ENCODE data around the gene NAV3. TPM values are rescaled to one million over a fixed set of nuclear protein-coding genes. Genes with fewer than 3 reads are reported as not detected.

The NAV3 gene
- total and polyA plus RNA-seq, 2 of the 4 experiments (the other 2 are of a cell fraction) = 25.5 to 106 TPM

DNA sequence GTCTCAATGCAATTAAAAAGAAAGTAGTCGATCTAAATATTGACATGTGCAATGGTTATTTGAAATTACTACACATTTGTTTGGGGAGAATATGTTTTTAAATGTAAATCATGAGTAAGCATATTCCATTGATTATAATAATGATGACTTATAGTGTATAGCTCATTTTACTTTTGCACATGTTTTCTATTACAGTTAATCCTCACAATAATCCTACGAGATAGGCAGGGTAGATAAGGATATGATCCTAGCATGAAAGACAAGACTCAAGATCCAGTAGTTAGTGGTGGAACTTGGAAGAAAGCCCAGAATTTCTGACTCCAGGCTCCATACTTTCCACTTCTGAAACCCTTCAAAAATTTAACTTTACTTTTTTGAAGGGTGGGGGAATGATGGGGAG, 94.0 kb downstream of the NAV3 start:
- no peak overlapping the region; the same call in 1 of the 2 replicates for H3K23ac ChIP-seq (ENCODE audit: low read depth, low read length)
- no peak overlapping the region for H4K5ac ChIP-seq (ENCODE audit: low read depth, low read length)
- WGBS, 2 experiments (ENCODE audit: extremely low coverage in 2 of 2, insufficient read length in 1 of 2) = no CpG with 5 or more reads among the region's 2 CpGs
- H3K27me3 ChIP-seq (ENCODE audit: control insufficient read depth, insufficient read depth, low read length) = no peaks in the 10 kb centered on the region; the same call in 1 of the 2 replicates
- ChIA-PET CTCF (interaction anchor here (0.6 to 2.6 kb wide), 7 partner anchors 10 to 617 kb away, joined by 3 to 14 read pairs (median 3); no protein-coding TSS in a partner anchor), POLR2A (ENCODE audit: unreplicated experiment) (no interaction called here)
- H3K4me2 ChIP-seq (ENCODE audit: low read depth, low read length) = no peak overlapping the region
- dilution Hi-C loops (cut with HindIII; ENCODE audit: low sequenced_read_pairs, unreplicated experiment) (no loop called here), in situ Hi-C loops (cut with MboI; ENCODE audit: low sequenced_read_pairs) (loop anchor here (5.0 to 25.0 kb wide), 2 partner anchors 202 to 862 kb away; partner anchors contain the start of gene E2F7), intact Hi-C loops (cut with micrococcal nuclease) (loop anchor here (1.0 to 2.0 kb wide), 2 partner anchors 200 to 772 kb away; no protein-coding TSS in a partner anchor)
- no peak overlapping the region for H2BK20ac ChIP-seq (ENCODE audit: low read depth, low read length)
- H3K56ac ChIP-seq (ENCODE audit: extremely low read depth, insufficient read depth, low read length) = no peak overlapping the region
- H3K14ac ChIP-seq (replicated peaks; ENCODE audit: low read depth, low read length) = no peak overlapping the region
- BruUV-seq (replicated peaks) = no TSS peak
- H2BK5ac ChIP-seq (ENCODE audit: low read depth, low read length, poor library complexity, severe bottlenecking) = no peak overlapping the region
- no peaks in the 10 kb centered on the region for H3K36me3 ChIP-seq (ENCODE audit: control insufficient read depth, insufficient read depth, low read length)
- H2BK120ac ChIP-seq (ENCODE audit: low read depth, low read length) = no peak overlapping the region
- peak; percentile 52 for DNase-seq
- H3K9ac ChIP-seq (ENCODE audit: low read depth, low read length) = no peak overlapping the region
- H4K8ac ChIP-seq (ENCODE audit: low read depth in 2 of 2, low read length in 2 of 2) = no peak overlapping the region
- no peak overlapping the region for H3K18ac ChIP-seq (ENCODE audit: low read depth, low read length)
- TF ChIP-seq RCOR1 (IDR thresholded peaks at IDR 0.05; ENCODE audit: insufficient replicate concordance, low read length) (no peak), MAFK (IDR thresholded peaks at IDR 0.05; ENCODE audit: low read depth, low read length) (peak; percentile 67)
- H4K20me1 ChIP-seq (ENCODE audit: insufficient read depth, low read length) = no peaks in the 10 kb centered on the region
- H4K91ac ChIP-seq (ENCODE audit: insufficient read depth, low read depth, low read length) = no peak overlapping the region
- no peaks in the 10 kb centered on the region for H3K79me1 ChIP-seq (ENCODE audit: low read depth in 1 of 2, low read length in 2 of 2)
- no peak overlapping the region for H3K4me3 ChIP-seq (ENCODE audit: insufficient read depth, low read depth, low read length)
- no peak overlapping the region for H2BK15ac ChIP-seq (ENCODE audit: low read depth, low read length)
- H2AK5ac ChIP-seq (ENCODE audit: low read depth, low read length) = no peak overlapping the region
- no peak overlapping the region for H3K27ac ChIP-seq (ENCODE audit: insufficient read depth, low read length)
- H3K9me1 ChIP-seq (ENCODE audit: insufficient read depth, low read length) = no peaks in the 10 kb centered on the region; the same call in 1 of the 2 replicates
- no peak for ATAC-seq (ENCODE audit: low read depth)
- no peaks in the 10 kb centered on the region for H3K9me3 ChIP-seq (ENCODE audit: control insufficient read depth, insufficient read depth, low read length)
- no peak overlapping the region for H2AK9ac ChIP-seq (replicated peaks; ENCODE audit: low read depth, low read length, poor library complexity)
- no peaks in the 10 kb centered on the region for H3K4me1 ChIP-seq (ENCODE audit: control insufficient read depth, insufficient read depth, low read length)
- H2AFZ ChIP-seq (replicated peaks; ENCODE audit: low read length, poor library complexity) = no peak overlapping the region
- H3K4ac ChIP-seq (ENCODE audit: low read depth, low read length) = no peak overlapping the region

Data from IMR-90 (cell line).